K562 (cell line): ENCODE measurements around the gene ATP13A2. TPM values are rescaled to one million over a fixed set of nuclear protein-coding genes. Genes with fewer than 3 reads are reported as not detected.
"Not testable (repeated sequence)": the region's sequence is repeated elsewhere in the genome, so short reads cannot be mapped to it uniquely, and the experiment has no call there.

ENCODE experiments used
- ATAC-seq: fragments of 200-7000 bp; cut with Tn5 transposase; 3 replicates; pipeline ENCODE4 v1.9.1; 2020; ENCODE audit warnings: moderate library complexity
- BruUV-seq: library from RNA; stranded (reverse); fragments of 400-500 nt; replicated peaks from 2 replicates; lab custom pipeline; 2021; lab: Mats Ljungman, UMichigan
- CTCF ChIA-PET: fragments of 300-600 bp; formaldehyde crosslinking; extraction: SDS; loops from one replicate; lab custom pipeline; 2021; ENCODE audit warnings: low intra/inter-chr PET ratio; lab: Yijun Ruan, JAX
- POLR2A ChIA-PET: fragments of 300-600, 350-650 bp; sonication (Branson Sonifier 250); formaldehyde crosslinking; extraction: SDS; loops from one replicate; lab custom pipeline; 2021; ENCODE audit warnings: antibody characterized with exemption, inconsistent platforms; lab: Yijun Ruan, JAX
- DNase-seq, 4 experiments: peaks; one replicate each; pipeline versions ENCODE4 v3.0.0 to v3.0.0-alpha.2; 2011 to 2018; ENCODE audit warnings: low spot score in 3 of 4, mixed read lengths in 3 of 4; ENCODE audit errors: extremely low read depth in 1 of 4
- FAIRE-seq: peaks from 2 replicates; lab custom pipeline; 2011; peaks lifted over from hg19 to GRCh38; lab: Jason Lieb, UNC
- H2AFZ ChIP-seq: 2 replicates; pipeline ENCODE4 v1.6.0; 2011; ENCODE audit warnings: low read depth, low read length, control low read depth, inconsistent platforms
- H3K27ac ChIP-seq: fragments of 200-600 bp; 3 replicates; pipeline ENCODE4 v1.8.0; 2011; ENCODE audit warnings: low read depth, mild to moderate bottlenecking, control low read depth, inconsistent platforms, low read length, moderate library complexity, mixed read lengths; ENCODE audit errors: extremely low read depth
- H3K27me3 ChIP-seq, 2 experiments: fragments of 300-600 bp in 1 of 2; 2 replicates in 1 of 2; 3 replicates in 1 of 2; pipeline versions ENCODE4 v1.6.0 to v1.8.0; 2011; ENCODE audit warnings: inconsistent platforms in 2 of 2, low read length in 2 of 2, mild to moderate bottlenecking in 1 of 2, mixed read lengths in 1 of 2, moderate library complexity in 1 of 2; ENCODE audit not compliant: control insufficient read depth in 2 of 2, insufficient read depth in 2 of 2
- H3K36me3 ChIP-seq: fragments of 300-600 bp; 3 replicates; pipeline ENCODE4 v1.8.0; 2011; ENCODE audit warnings: mild to moderate bottlenecking, low read length, inconsistent platforms; ENCODE audit not compliant: control insufficient read depth, insufficient read depth
- H3K4me1 ChIP-seq, 2 experiments: fragments of 200-600 bp in 1 of 2; replicated peaks in 1 of 2; 2 replicates in 1 of 2; 3 replicates in 1 of 2; pipeline versions ENCODE4 v1.5.1 to v1.8.0; 2011; ENCODE audit warnings: inconsistent platforms in 2 of 2, low read length in 2 of 2, mild to moderate bottlenecking in 1 of 2, mixed read lengths in 1 of 2, moderate library complexity in 1 of 2; ENCODE audit not compliant: control insufficient read depth in 2 of 2, insufficient read depth in 2 of 2
- H3K4me2 ChIP-seq: 2 replicates; pipeline ENCODE4 v1.6.1; 2011; ENCODE audit warnings: low read length, control low read depth, inconsistent platforms, mixed read lengths; ENCODE audit not compliant: insufficient read depth
- H3K4me3 ChIP-seq: fragments of 200-600 bp; sonication (generic), shearing (Covaris generic); 2 replicates; pipeline ENCODE4 v1.5.1; 2016; ENCODE audit warnings: control low read depth, inconsistent platforms
- H3K79me2 ChIP-seq: fragments of 200-600 bp; 3 replicates; pipeline ENCODE4 v1.8.0; 2011; ENCODE audit warnings: low read length, inconsistent platforms; ENCODE audit not compliant: control insufficient read depth, insufficient read depth
- H3K9ac ChIP-seq, 2 experiments: 2 replicates each; pipeline versions ENCODE4 v1.6.0 to v1.6.1; 2011; ENCODE audit warnings: low read depth in 2 of 2, low read length in 2 of 2, control low read depth in 1 of 2, inconsistent platforms in 1 of 2, mild to moderate bottlenecking in 1 of 2, mixed read lengths in 1 of 2; ENCODE audit not compliant: insufficient read depth in 1 of 2
- H3K9me1 ChIP-seq: one replicate; pipeline ENCODE4 v1.6.0; 2011; ENCODE audit warnings: inconsistent platforms, mild to moderate bottlenecking, low read length, moderate library complexity; ENCODE audit not compliant: control insufficient read depth, insufficient read depth
- H3K9me3 ChIP-seq: replicated peaks from 2 replicates; pipeline ENCODE4 v1.5.1; 2011; ENCODE audit warnings: low read depth, low read length, inconsistent platforms; ENCODE audit not compliant: control insufficient read depth, insufficient read depth
- H4K20me1 ChIP-seq: replicated peaks from 2 replicates; pipeline ENCODE4 v1.6.1; 2011; ENCODE audit warnings: low read length, inconsistent platforms, mixed read lengths; ENCODE audit not compliant: control insufficient read depth, insufficient read depth
- CBX1 ChIP-seq: sonication (generic); IDR thresholded peaks from 2 replicates; pipeline ENCODE4 v1.6.1; 2016; ENCODE audit warnings: antibody characterized with exemption, low read depth, mild to moderate bottlenecking
- CHD1 ChIP-seq: fragments of 200-600 bp; sonication (generic); IDR thresholded peaks from one replicate; pipeline ENCODE4 v1.6.1; 2012; ENCODE audit warnings: mild to moderate bottlenecking, moderate library complexity, low read length, inconsistent platforms
- GTF2E2 ChIP-seq: fragments of 200-800 bp; sonication (Bioruptor generic); IDR thresholded peaks from 2 replicates; pipeline ENCODE4 v1.6.1; 2016; ENCODE audit warnings: missing genetic modification characterization, missing compliant biosample characterization
- RHOXF2B ChIP-seq: fragments of 250-450 bp; sonication (Bioruptor Pico); conservative IDR thresholded peaks from 2 replicates; pipeline ENCODE4 v1.5.1; 2021
- SIN3A ChIP-seq, 2 experiments: fragments of 150-350 bp in 1 of 2; IDR thresholded peaks; 2 replicates each; pipeline ENCODE4 v1.6.1; 2011 to 2016; ENCODE audit warnings: borderline replicate concordance in 2 of 2, low read depth in 2 of 2, low read length in 2 of 2, mild to moderate bottlenecking in 2 of 2, moderate library complexity in 2 of 2; ENCODE audit not compliant: control insufficient read depth in 1 of 2
- ZNF282 ChIP-seq: sonication (generic); formaldehyde crosslinking; IDR thresholded peaks from 2 replicates; pipeline ENCODE4 v1.8.1; 2023; ENCODE audit warnings: missing genetic modification reagents
- WGBS: fragments of 100-300 bp; shearing (Covaris generic); methylation state at CpG from one replicate; pipeline ENCODE4 v1.1.6; 2016; ENCODE audit warnings: low coverage, mixed read lengths; ENCODE audit not compliant: insufficient coverage; ENCODE audit errors: missing lambda C conversion rate; 5-methylcytosine and 5-hydroxymethylcytosine counted together
- in situ Hi-C: fragments of 300-500 bp; cut with MboI; formaldehyde crosslinking; loops from 4 replicates; pipeline ENCODE4 v1.15.0; 2018; ENCODE audit warnings: inconsistent platforms, mixed read lengths
- intact Hi-C: fragments of 100-400 bp; cut with micrococcal nuclease; formaldehyde crosslinking; loops from 2 replicates; pipeline ENCODE4 v1.14.2; 2022
- polyA plus RNA-seq, 8 experiments: library from polyadenylated mRNA; depleted of rRNA in 4 of 8; stranded (reverse) in 5 of 8; unstranded in 3 of 8; fragments of >200 nt; fragmentation: Nextera tagmentation in 2 of 8; fragmentation: Illumina TruSeq in 1 of 8; extraction: Ambion mirVana in 2 of 8; extraction: Trizol in 1 of 8; gene quantifications; 2 replicates each; pipeline versions ENCODE4 v1.2.1 to v1.2.3, GENCODE V29; 2011 to 2014; ENCODE audit warnings: inconsistent platforms in 1 of 8, missing spikeins in 1 of 8
- total RNA-seq, 7 experiments: library from RNA; depleted of rRNA in 6 of 7; stranded (reverse); fragments of >200 nt in 6 of 7; fragmentation: Illumina TruSeq in 2 of 7; extraction: Trizol in 2 of 7; gene quantifications; 2 replicates each; pipeline versions ENCODE4 v1.2.1 to v1.2.3, GENCODE V29; 2011 to 2021; ENCODE audit warnings: low replicate concordance in 1 of 7
- TF ChIP-seq, protein P1 (sequence below): fragments of 250-450 bp; sonication (Bioruptor Pico); IDR thresholded peaks from 2 replicates; pipeline ENCODE4 v1.4.0; 2020
- TF ChIP-seq, protein P2 (sequence below): sonication (generic); formaldehyde crosslinking; IDR thresholded peaks from 2 replicates; pipeline ENCODE4 v1.9.0; 2022; ENCODE audit warnings: mild to moderate bottlenecking, missing genetic modification reagents

ATP13A2 gene
- total and polyA plus RNA-seq, 9 of the 15 experiments (the other 6 are each of a cell fraction or from before 2014, with no cell fraction given): 0.36 to 56.3 (median 16.3) TPM

DNA sequence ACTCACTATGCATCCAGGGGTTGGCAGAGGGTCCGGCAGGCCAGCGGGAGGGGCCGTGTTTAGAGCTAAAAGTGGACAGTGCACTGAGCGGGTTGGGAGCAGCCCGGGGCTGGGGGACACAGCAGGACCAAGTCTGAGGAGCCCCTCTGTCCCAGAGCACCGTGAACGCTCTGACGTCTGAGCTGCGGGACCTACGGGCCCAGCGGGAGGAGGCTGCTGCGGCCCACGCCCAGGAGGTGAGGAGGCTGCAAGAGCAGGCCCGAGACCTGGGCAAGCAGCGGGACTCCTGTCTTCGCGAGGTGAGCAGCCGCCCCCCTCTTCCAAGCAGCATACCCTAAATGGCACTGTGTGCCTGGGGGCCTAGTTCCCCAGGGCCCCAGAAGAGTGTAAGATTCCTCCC, 57.1 kb downstream of the ATP13A2 start (continued):
- TF ChIP-seq, protein P1, sequence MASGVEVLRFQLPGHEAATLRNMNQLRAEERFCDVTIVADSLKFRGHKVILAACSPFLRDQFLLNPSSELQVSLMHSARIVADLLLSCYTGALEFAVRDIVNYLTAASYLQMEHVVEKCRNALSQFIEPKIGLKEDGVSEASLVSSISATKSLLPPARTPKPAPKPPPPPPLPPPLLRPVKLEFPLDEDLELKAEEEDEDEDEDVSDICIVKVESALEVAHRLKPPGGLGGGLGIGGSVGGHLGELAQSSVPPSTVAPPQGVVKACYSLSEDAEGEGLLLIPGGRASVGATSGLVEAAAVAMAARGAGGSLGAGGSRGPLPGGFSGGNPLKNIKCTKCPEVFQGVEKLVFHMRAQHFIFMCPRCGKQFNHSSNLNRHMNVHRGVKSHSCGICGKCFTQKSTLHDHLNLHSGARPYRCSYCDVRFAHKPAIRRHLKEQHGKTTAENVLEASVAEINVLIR (CRISPR knock-in tag): no peak
- TF ChIP-seq CHD1 (no peak), GTF2E2 (no peak), ZNF282 (CRISPR knock-in tag) (no peak), SIN3A (IDR thresholded peaks at IDR 0.05; ENCODE audit: borderline replicate concordance in 2 of 2, control insufficient read depth in 1 of 2, low read depth in 2 of 2, low read length in 2 of 2) (no peak), CBX1 (no peak), RHOXF2B (CRISPR knock-in tag) (no peak)
- TF ChIP-seq, protein P2, sequence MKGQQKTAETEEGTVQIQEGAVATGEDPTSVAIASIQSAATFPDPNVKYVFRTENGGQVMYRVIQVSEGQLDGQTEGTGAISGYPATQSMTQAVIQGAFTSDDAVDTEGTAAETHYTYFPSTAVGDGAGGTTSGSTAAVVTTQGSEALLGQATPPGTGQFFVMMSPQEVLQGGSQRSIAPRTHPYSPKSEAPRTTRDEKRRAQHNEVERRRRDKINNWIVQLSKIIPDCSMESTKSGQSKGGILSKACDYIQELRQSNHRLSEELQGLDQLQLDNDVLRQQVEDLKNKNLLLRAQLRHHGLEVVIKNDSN (CRISPR knock-in tag): no peak

DNA sequence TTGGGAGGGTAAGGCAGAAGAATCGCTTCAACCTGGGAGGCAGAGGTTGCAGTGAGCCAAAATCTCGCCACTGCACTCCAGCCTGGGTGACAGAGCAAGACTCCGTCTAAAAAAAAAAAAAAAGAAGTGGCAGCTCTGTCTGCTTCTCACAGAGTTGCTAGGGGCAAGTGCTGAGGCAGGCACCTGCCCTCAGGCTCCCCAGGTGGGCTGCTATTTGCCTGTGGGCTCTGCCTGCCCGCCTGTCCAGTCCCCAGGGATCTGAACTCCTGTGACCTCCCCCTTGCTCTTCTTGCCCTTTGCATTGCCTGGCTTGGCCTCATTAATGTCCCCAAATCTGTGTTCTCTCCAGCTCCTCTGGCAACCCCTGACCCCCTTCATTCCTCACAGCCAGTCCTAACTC, 59.4 kb downstream of the ATP13A2 start:
- H3K4me3 ChIP-seq, H3K79me2 ChIP-seq, H3K27ac ChIP-seq, H2AFZ ChIP-seq, FAIRE-seq, DNase-seq, H3K9me1 ChIP-seq, H3K4me2 ChIP-seq, H3K9ac ChIP-seq, H3K36me3 ChIP-seq, BruUV-seq, H3K9me3 ChIP-seq, ATAC-seq, in situ Hi-C loops: not testable (repeated sequence)
- 10% methylated on average over 2 of the region's 4 CpGs for WGBS
- H3K27me3 ChIP-seq: peaks cover 15 to 21% of the 10 kb centered on the region in 2 experiments; a peak in 4 of 5 replicates
- intact Hi-C loops: loop anchor here (5.0 kb wide), 1 partner anchor 510 kb away; the partner anchor contains the start of gene NECAP2
- peaks cover 15% of the 10 kb centered on the region; the same call in 1 of the 2 replicates for H4K20me1 ChIP-seq
- peaks cover 0 to 29% of the 10 kb centered on the region in 2 experiments; a peak in 3 of 5 replicates for H3K4me1 ChIP-seq
- ChIA-PET POLR2A (interaction anchor here (0.6 to 1.5 kb wide), 11 partner anchors 14 to 425 kb away, joined by 3 to 17 read pairs (median 4); partner anchors contain the start of gene NBPF1), CTCF (interaction anchor here (0.6 to 2.5 kb wide), 11 partner anchors 10 to 478 kb away, joined by 3 to 22 read pairs (median 4); no protein-coding TSS in a partner anchor)

GRCh38 chr1:16949026-16949425, 62.7 kb downstream of the ATP13A2 start:
- H3K9me1 ChIP-seq, H4K20me1 ChIP-seq, H3K36me3 ChIP-seq, H3K4me2 ChIP-seq, H3K9ac ChIP-seq, intact Hi-C loops, H3K4me3 ChIP-seq, H3K27me3 ChIP-seq, CTCF ChIA-PET, H3K27ac ChIP-seq, DNase-seq, ATAC-seq, H2AFZ ChIP-seq, H3K79me2 ChIP-seq, BruUV-seq, H3K9me3 ChIP-seq: not testable (repeated sequence)
- in situ Hi-C loops: loop anchor here (5.0 kb wide), 1 partner anchor 322 kb away; no protein-coding TSS in a partner anchor
- peak; percentile 54 for FAIRE-seq
- peaks cover 0 to 21% of the 10 kb centered on the region in 2 experiments; a peak in 3 of 5 replicates for H3K4me1 ChIP-seq
- POLR2A ChIA-PET: interaction anchor here (1.2 to 1.5 kb wide), 2 partner anchors 44 to 328 kb away, joined by 4 to 5 read pairs; no protein-coding TSS in a partner anchor
- 45% methylated on average over 7 of the region's 7 CpGs for WGBS
